GM19238 (cell line): ENCODE measurements around the gene P2RX4.
"Not testable (repeated sequence)": the region's sequence is repeated elsewhere in the genome, so short reads cannot be mapped to it uniquely, and the experiment has no call there.

ENCODE experiments used
- DNase-seq: peaks from one replicate; pipeline ENCODE4 v3.0.0; 2011; ENCODE audit warnings: low spot score; ENCODE audit not compliant: insufficient read length

P2RX4 gene

GRCh38 chr12:121274036-121274763 lies 64.3 kb downstream of the P2RX4 start:
- no peak for DNase-seq

GRCh38 chr12:121277374-121277759 lies 67.4 kb downstream of the P2RX4 start:
- DNase-seq = no peak

- DNase-seq = no peak
Measured at GRCh38 chr12:121278169-121279070, 68.5 kb downstream of the P2RX4 start.

- no peak for DNase-seq
Measured at GRCh38 chr12:121279071-121279375, 69.1 kb downstream of the P2RX4 start.

GRCh38 chr12:121279507-121279915 lies 69.6 kb downstream of the P2RX4 start:
- DNase-seq = no peak

GRCh38 chr12:121280531-121280930 lies 70.6 kb downstream of the P2RX4 start:
- DNase-seq = not testable (repeated sequence)

GRCh38 chr12:121281116-121281515 lies 71.2 kb downstream of the P2RX4 start:
- not testable (repeated sequence) for DNase-seq

- DNase-seq = no peak
Measured at GRCh38 chr12:121282072-121282742, 72.3 kb downstream of the P2RX4 start.

GRCh38 chr12:121282910-121283309 lies 73.0 kb downstream of the P2RX4 start:
- DNase-seq = not testable (repeated sequence)

- no peak for DNase-seq
Measured at GRCh38 chr12:121283388-121283787, 73.5 kb downstream of the P2RX4 start.
